GM21528 (cell line): Measurements from ENCODE around the gene KIF3A.

Source experiments
- ATAC-seq: cut with Tn5 transposase; IDR thresholded peaks from one replicate; pipeline ENCODE4 v1.9.1; 2021; ENCODE audit warnings: mild to moderate bottlenecking, moderate library complexity; ENCODE audit not compliant: unreplicated experiment, low FRiP score

The KIF3A gene

DNA sequence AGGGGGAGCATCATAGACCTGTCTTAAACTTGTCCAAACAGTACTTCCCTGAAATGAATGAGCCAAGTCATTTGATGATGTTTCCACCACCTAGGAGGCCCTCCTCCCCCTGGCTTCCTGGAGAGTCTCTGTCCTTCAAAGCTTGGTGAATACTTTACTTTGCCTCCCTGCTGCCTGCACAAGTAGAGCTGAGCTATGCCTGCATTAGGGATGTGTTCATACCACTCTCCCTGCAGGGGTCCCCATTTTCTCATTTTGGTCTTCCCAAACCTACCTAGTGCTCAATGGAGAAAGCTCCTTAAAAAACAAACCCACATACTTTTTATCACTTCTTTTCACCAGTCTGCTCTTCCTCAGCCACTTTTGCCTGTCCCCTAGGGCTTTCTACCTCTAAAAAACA lies 17.6 kb upstream of the KIF3A start:
- no peak for ATAC-seq

DNA sequence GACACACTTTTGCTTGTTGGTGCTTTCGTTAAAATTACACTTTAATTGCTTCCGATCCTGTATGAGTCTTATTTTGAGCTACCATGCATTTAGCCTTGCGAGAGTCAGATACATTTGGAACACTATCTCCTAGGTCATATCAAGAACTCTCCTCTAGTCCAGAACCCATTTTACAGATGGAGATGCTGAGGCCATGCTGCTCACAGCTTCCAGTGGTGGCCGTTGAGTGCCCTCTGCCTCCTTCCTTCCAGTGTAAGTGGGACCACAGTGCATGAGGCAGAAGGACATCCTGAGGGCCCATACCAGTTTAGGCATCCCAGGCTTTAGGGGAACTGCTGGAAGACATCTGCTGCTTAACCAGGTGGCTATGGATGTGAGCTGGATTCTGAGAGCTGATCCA lies 16.8 kb upstream of the KIF3A start:
- no peak for ATAC-seq

DNA sequence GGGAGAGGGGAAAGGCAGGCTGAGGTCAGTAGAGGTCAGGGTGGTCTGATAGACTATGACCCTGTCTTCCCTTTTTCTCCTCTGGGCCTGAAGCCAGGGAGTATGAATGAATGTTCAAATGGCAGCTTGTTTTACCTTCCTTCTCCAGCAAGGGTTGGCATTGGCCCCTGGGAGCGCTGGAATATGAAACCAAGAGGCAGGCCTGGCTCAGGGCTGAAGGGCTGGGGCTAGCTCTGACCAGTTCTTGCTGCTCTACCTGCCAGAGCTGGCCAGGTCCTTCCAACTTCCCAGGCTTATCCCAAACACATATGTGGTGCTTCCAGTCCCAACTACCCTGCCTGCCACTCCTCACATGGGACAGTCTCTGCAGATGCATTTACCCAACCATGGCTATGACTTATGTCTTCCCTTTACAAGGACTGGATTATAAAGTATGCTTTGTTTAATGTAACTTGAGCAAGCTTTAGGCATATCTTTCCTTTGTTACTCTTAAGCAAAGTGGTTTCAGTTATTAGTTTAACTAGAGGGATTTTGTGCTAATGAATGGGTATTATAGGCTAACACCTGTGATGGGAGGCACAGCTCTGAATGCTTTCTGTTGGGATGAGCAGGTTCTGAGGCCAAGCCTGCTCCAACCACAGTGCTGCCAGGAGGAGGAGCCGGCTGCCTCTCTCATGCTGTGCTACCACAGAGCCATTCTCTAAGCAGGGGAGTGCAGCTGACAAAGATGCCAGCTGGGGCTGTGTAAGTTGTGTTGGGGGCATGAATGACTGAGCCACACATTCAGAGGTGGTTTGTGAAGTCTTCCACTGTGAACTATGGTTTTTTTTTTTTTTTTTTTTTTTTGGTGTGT lies 16.0 kb upstream of the KIF3A start:
- no peak for ATAC-seq

DNA sequence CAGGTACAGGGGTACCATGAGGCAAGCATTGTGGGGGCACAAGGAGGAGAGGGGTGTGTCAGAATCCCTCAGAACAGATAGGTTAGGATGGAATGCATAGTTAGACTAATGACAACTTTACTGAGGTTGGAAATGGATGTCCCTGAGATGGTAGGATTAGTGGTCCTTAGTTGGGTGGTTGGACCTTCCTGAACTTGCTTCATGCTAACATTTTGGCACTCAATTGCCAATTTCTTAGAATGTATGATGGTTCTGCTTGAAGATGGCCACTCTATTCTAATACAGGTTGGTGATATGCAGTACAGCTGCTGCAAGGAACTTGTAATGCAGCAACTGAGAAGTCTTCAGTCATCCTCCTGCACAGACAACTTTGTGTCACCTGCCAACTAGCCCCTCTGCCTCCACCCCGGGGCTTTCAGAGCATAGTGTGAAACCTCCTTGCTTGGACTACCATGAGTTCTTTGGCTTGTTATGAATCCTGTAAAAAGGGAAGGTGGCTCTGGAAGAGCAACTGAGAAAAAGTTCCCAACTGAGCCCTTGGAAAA lies 15.3 kb upstream of the KIF3A start:
- no peak for ATAC-seq

DNA sequence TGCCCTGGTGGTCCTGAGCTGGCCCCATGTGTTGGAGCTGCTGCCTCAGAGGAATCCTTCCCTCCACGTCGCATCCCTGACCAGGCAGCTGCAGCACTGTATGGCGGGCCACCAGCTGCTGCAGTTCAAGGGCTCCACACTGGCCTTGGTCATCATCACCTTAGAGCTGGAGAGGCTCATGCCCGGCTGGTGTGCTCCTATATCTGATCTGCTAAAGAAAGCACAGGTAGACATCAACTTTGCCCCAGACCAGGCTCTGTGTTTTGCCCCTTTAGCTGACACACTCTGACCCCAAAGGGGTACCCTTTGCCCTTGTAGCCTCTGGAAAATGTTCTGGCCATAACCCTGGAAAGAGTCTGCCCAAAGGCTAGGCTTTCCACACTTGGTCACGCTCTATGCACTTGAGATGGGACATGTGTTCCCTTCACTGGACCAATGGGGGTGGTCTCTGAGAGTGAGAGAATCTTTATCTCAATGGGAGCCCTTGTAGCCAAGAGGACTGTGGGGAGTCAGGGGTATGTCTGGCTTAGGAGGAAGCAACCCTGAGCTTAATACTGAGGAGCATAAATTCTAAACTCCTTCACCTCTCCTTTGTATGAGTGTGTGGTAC lies 14.7 kb upstream of the KIF3A start:
- ATAC-seq, result no peak

DNA sequence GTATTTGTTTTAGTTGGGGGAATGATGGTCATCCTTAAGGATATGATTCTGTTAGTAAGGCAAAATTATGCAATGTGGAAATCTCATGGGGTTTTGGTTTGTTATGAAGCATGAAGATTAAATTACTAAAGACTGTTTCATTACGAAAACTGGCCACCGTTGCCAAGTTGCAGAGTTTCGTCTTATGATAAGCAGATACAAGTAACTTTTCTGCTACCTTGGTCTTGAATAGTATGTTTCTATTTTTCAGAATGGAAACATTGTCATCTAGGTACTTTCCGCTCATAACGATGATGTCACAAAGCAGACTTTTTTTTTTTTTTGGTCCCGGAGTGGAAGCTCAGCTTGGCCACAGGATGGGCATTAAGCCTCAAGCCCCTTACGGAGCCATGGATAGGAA lies 14.1 kb upstream of the KIF3A start:
- no peak for ATAC-seq

DNA sequence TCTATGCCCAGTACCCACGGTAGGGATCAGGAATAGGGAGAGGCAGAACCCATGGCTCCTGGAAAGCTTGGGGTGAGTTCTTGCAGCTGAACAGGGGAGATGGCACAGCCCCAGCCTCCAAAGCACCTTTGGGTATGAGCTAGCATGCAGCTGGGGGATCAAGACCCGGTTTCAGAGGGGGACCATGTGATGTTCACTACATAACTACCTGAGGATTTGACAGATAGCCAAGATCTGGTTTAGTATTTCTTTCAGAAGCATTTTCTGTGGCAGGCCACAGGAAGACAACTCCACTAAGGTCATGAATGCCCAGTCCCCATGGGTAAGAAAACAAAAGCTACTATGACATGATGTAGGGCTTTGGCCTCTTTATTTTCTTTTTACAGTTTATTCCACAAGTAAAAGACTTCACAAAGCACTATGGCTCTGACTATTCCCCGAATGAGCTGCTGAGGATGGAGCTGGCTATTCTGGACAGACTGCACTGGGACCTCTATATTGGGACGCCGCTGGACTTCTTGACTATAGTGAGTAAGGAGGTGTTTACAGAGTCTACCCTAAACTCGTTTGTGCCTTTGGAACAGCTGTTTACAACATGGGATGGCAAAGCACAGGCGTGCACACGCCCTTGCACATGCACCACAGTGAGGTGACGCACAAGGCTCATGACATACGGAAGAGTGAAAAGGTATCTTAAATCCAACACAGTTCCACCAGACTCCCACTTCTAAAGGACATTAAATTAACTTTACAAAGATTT lies 13.3 kb upstream of the KIF3A start:
- ATAC-seq, result no peak

DNA sequence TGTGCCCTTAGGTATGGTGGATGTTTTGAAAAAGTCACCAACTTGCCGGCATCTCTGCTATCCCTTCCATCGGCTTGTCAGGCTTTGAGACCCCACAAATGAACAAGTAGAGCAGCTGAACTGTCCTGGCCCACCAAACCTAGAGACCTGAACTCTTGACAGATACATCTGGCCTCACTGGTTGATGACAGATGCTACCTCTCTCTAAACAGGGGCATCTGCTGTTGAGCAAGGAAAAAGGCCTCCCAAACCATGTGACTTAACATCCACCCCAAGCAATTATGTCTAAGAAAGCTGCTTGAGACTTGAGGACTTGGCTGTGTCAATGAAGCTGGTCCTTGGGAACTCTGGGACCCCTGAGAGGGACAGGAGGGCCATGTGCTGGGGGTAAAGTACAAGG lies 12.2 kb upstream of the KIF3A start:
- no peak for ATAC-seq

DNA sequence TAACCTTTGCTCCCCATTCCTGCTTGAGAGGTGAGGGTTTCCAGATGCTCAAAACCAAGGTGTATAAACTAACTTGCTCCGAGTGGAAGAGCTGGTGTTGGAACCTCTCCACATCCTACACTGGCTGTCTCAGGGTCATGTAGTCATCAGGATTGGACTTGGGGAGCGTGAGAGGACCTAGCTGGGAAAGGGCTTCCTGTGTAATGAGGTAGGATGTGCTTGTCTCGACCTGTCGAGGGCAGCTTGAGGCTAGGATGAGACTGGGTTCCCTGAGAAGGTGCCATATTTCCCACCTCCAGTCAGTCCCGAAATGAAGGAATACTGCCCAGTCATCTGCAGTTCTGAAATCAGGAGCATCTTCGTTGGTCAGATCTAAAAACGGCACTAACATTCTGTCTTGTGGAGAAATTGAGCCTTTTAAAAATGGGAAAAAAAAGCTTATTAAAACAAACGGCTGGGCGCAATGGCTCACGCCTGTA lies 11.2 kb upstream of the KIF3A start:
- ATAC-seq, result no peak

DNA sequence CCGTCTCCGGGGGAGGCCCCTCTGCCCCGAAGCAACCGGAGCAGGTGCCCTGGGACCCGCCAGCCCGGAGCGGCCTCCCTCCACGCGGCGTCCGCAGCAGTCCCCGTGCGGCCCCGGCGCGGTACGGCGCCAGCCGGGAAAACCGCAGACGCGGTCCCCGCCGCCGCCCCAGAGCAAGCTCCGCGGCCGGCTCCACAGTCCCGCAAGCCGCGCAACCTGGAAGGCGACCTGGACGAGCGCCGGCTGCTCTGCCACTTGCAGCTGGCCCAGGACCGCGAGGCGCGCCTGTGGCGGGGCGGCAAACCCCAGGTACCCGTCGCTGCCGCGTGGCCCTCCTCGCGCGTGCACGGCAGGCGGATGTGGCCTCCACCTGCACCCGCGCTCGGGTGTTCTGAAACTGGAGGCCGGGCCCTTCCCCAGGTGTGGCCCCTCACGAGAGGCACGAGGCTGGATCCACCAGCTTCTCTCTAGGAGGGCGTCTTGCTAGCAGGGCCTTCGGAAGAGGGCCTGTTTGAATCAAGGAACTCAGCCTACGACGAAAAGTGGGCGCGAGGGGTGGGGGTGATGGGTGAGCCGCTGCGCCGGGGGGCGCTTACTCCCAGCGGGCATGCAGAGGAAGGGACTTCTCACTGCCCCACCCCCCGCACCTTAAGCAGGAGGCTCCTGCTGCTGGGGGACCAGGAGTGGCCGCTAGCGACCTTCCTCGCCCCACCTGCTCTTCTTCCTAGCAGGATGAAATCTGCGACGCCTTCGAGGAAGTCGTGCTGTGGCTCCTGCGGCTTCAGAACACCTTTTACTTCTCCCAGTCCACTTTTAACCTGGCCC lies 10.5 kb upstream of the KIF3A start:
- ATAC-seq, result no peak

DNA sequence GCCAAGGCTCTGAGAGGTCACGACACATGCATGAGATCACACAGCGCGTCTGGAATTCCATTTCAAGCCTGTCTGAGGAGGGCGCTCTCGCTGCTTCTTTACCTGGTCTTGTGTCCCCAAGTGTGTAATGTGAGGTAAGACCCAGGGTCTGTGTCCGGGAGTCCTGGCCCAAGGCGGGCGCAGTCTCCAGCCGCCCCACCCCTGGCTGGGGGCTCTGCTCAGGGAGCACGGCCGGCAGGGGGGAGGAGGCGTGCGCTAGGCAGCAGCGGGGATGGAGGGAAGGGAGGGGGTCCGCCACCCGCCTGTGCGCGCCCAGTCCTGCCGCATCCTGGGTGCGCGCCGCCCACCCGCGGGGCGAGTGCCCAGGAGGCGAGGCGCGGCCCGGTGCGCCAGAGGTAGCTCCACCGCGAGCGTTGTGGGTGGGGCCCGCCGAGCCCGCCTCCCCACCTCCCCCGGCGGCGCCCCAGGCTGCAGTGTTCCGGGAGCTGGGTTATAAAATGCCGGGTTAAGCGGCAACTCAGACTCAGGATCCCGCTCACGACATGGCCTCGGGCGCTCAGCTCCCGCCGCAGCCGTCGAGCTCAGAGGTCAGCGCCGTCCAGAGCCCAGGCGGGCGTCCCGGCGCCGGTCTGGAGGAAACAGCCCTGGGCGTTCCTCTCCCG lies 9.7 kb upstream of the KIF3A start, which contains the start of gene CCNI2:
TSS of gene CCNI2 (plus strand) at position 473 of the 662 bp plus-strand sequence. CDS start at position 543, 70 bp downstream.
- no peak for ATAC-seq

DNA sequence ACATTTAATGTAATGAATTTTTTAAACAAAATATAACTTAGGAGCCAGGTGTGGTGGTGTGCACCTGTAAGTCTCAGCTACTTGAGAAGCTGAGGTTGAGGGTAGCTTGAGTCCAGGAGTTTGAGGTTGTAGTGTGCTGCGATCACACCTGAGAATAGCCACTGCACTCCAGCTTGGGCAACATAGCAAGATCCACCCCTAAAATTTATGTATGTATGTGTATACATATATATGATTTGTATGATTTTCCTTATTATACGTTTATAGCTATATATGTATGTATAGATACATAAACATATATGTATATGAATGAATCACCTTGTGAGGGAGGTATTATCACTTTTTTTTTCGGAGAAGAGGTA lies 9.2 kb upstream of the KIF3A start:
- no peak for ATAC-seq

DNA sequence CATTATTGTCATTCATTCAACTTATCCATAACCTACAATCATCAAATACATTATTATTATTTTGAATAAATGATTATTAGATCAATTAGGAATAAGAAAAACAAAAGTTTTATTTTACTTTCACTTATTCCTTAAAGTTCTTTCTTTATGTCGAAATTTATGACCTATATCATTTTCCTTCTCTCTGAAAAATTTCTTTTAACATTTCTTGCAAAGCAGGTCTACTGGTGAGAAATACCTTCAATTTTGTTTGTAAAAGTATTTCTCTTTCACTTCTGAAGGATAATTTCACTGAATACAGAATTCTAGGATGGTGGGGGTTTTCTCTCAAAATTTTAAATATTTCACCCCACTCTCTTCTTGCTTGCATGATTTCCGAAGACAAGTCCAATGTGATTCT lies 7.3 kb upstream of the KIF3A start:
- ATAC-seq, result no peak

DNA sequence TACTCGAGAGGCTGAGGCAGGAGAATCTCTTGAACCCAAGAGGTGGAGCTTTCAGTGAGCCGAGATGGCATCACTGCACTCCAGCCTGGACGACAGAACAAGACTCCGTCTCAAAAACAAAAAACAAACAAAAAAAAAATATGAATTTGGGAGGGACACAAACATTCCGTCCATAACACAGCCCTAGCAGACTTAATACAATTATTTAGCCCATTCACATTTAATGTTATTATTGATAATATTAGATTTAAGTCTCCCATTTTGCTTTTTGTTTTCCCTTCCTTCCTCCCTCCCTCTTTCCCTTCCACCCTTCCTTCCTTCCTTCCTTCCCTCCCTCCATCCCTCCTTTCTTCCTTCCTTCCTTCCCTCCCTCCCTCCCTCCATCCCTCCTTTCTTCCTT lies 5.3 kb upstream of the KIF3A start:
- no peak for ATAC-seq

DNA sequence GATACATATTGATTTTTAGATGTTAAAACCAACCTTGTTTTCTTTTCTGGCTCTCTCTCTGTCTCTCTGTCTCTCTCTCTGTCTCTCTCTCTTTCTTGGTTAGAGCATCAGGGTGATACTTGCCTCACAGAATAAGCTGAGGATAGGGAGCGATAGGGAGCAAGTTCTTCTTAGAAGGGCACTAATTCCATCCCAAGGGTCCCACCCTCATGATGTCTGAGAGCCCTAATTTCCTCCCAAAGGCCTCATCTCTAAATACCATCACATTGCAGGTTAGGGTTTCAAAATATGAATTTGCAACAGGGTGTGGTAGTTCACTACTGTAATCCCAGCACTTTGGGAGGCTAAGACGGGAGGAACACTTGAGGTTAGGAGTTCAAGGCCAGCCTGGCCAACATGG lies 4.8 kb upstream of the KIF3A start:
- ATAC-seq, result no peak

DNA sequence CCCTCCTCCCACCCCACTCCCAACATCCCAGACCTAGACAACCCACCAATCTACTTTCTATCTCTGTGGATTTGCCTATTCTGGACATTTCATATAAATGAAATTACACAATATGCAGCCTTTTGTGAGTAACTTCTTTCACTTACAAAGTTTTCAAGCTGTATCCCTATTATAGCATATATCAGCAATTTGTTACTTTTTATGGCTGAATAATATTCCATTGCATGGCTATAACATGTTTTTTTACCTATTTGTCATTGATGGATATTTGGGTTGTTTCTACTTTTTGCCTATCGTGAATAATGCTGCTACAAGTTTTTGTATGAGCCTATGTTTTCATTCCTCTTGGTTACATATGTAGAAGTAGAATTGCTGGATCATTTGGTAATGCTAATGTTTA lies 1.9 kb upstream of the KIF3A start:
- no peak for ATAC-seq

DNA sequence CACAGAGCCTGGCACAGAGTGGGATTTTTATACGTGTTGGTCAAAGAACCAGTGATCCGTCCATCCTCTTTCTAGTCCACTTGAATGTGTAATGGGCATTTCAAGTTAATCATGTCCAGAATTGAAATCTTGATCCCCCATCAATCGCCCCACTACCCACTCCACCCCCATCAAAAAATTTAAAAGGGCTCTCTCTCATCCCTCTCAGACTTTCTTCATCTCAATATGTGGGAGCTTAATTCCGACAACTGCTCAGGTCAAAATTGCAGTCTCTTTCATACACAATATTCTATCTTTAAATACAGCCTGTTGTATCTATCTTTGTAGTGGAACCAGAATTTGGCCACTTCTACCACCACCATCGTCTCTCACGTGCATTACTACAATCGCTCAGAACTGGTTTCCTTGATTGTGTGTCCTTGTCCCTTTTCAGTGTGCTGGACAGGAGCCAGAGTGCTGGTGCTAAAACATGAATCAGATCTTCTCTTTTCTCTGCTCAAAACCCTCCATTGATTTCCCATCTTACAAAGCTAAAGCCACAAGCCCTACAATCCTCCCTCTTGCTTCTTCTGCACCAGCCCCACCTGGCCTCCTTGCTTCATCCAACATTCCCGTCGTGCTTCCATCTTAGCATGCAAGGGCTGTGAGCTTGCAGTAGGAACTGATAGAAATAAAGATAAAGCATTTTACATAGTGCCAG lies 786 bp upstream of the KIF3A start:
- ATAC-seq, result no peak

DNA sequence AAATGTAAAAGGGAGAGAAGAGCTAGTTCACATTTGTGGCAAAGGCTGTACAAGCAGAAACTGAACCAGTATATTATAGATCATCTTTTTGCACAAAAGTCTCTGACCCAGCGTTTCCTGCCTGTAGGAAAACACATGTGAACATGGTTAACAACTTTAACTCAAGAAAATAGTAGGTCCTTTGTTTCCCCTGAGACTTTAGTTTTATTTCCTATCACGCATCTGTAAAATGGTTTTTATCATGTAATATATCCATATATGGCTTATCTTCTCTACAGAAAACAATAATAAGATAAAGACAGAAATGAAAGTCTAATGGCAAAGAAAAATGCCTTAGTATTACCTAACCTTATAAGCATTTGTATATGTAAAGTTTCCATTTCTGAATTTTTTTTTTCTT lies 2.7 kb downstream of the KIF3A start:
- no peak for ATAC-seq

DNA sequence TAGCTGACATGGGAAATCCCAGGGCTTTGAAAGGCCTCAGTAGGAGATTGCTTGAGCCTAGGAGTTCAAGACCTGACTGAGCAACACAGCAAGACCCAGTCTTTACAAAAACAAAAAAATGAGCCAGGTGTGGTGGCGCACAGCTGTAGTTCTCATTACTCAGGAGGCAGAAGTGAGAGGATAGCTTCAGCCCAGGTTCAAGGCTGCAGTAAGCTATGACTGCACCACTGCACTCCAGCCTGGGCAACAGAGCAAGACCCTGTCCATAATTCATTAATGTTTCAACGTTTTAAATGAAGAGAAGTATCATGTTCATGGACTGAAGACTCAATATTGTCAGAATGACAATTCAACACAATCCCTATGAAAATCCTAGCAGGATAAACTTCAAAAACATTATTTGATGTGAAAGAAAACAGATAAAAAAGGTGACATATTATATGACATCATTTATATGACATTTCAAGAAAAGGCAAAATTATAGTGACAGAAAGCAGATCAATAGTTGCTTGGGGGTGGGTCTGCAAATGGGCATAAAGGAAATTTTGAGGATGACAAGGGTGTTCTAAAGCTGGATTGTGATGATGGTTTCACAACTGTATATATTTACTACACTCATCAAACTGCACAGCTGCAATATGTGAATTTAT lies 3.7 kb downstream of the KIF3A start:
- no peak for ATAC-seq
